ENCODE data around the gene CCND1.

DNA sequence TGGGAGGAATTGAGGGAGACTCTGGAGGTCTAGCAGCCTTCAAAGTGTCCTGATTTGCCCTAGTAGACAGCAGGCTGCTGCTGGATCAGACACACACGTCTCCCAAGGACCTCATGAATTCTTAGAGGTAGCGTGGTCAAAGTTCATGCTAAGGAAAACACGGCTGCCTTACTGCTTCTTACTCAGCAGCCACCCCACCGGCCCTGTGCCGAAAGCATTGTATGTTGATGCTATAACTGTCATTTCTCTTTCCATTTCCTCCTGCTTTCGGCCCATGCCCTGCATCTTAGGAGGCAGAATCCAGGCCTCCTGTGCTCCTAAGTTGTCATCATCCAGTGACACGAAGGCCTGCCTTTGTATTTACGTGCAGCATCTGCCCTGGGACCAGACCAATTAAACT is 10.5 kb upstream of the CCND1 start:
- TF ChIP-seq, protein P1, sequence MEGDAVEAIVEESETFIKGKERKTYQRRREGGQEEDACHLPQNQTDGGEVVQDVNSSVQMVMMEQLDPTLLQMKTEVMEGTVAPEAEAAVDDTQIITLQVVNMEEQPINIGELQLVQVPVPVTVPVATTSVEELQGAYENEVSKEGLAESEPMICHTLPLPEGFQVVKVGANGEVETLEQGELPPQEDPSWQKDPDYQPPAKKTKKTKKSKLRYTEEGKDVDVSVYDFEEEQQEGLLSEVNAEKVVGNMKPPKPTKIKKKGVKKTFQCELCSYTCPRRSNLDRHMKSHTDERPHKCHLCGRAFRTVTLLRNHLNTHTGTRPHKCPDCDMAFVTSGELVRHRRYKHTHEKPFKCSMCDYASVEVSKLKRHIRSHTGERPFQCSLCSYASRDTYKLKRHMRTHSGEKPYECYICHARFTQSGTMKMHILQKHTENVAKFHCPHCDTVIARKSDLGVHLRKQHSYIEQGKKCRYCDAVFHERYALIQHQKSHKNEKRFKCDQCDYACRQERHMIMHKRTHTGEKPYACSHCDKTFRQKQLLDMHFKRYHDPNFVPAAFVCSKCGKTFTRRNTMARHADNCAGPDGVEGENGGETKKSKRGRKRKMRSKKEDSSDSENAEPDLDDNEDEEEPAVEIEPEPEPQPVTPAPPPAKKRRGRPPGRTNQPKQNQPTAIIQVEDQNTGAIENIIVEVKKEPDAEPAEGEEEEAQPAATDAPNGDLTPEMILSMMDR (conservative IDR thresholded peaks at IDR 0.05) = no peak
- TF ChIP-seq EZH2 (IDR thresholded peaks at IDR 0.05; ENCODE audit: low read depth) = no peak

All from PC-9 (cell line).